Coronary artery (tissue), 2 donors: ENCODE results near the gene TIE1.

Source experiments
- DNase-seq: peaks from one replicate; pipeline ENCODE4 v3.0.0-alpha.2; 2017; ENCODE audit warnings: low spot score
- H3K27ac ChIP-seq, 2 donors: fragments of 200-600 bp; sonication (generic); one replicate each; pipeline ENCODE4 v1.5.1; 2016 to 2019
- H3K4me3 ChIP-seq: fragments of 200-600 bp; sonication (generic); 2 replicates; pipeline ENCODE4 v1.5.1; 2016; ENCODE audit warnings: mild to moderate bottlenecking, moderate library complexity
- TF ChIP-seq, protein P1 (sequence below): fragments of 200-600 bp; sonication (generic); IDR thresholded peaks from one replicate; pipeline ENCODE4 v1.5.1; 2019; ENCODE audit warnings: antibody characterized with exemption

TIE1 gene

GRCh38 chr1:43274125-43274803, 26.5 kb upstream of the TIE1 start:
- DNase-seq, result peak; percentile 64
- no peak overlapping the region for H3K27ac ChIP-seq
- TF ChIP-seq, protein P1, sequence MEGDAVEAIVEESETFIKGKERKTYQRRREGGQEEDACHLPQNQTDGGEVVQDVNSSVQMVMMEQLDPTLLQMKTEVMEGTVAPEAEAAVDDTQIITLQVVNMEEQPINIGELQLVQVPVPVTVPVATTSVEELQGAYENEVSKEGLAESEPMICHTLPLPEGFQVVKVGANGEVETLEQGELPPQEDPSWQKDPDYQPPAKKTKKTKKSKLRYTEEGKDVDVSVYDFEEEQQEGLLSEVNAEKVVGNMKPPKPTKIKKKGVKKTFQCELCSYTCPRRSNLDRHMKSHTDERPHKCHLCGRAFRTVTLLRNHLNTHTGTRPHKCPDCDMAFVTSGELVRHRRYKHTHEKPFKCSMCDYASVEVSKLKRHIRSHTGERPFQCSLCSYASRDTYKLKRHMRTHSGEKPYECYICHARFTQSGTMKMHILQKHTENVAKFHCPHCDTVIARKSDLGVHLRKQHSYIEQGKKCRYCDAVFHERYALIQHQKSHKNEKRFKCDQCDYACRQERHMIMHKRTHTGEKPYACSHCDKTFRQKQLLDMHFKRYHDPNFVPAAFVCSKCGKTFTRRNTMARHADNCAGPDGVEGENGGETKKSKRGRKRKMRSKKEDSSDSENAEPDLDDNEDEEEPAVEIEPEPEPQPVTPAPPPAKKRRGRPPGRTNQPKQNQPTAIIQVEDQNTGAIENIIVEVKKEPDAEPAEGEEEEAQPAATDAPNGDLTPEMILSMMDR, result no peak

DNA sequence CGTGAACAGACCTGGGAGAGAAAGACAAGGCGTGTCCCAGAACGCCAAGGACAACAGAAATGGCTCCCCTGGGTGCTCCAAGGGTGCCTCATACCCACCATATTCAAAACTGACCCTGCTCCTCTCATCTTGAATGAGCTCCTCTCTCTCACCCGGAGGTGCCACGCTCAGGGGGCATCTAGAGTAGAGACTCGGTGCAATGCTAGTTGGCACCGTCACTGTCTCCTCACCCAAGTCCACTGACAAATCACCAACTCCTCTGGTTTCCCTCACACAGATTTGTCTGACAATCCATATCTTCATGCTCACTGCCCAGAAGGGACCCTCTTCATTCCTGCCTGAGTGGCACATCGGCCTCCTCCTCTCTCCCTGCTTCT, 26.0 kb upstream of the TIE1 start:
- no peak overlapping the region for H3K27ac ChIP-seq
- no peak overlapping the region for H3K4me3 ChIP-seq
- TF ChIP-seq, protein P1, result no peak
- peak; percentile 46 for DNase-seq

More at GRCh38 chr1:43274125-43274803, 26.5 kb upstream of the TIE1 start:
- H3K4me3 ChIP-seq, result no peak overlapping the region

DNA sequence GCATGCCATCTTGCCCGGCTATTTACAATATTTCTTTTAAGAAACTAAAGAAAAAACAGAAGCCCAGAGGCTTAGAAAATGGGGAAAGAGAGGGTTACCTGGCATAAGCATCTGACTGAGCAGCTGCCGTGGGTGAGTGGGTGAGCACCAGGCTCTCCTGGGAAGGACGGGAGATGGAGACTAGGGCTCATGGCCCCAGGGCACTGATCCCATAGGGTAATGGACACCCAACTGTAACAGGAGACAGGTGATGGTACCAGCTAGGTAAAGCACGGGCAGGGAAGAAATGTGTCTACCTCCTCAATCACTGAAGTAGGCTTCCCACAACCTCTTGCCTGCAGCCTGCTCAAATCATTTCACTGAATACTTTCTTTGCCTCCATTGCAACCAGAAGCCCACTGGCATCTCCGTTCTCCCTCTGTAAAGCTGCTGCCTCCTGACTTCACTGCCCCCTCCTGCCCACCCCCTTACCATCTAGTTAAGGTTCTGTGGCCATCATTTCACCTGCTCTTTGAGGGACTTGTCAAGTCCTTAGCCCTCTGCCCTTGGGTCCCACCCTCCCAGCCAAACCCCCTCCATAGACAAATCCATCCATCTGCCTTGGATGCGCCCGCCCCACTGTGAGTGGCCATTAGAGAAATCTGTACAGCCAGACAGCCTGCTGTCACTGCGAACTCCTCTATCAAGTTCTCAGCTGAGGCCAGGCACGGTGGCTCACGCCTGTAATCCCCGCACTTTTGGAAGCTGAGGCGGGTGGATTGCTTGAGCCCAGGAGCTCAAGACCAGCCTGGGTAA, 24.8 kb upstream of the TIE1 start:
- TF ChIP-seq, protein P1, result no peak
- Histone ChIP-seq H3K4me3 (no peak overlapping the region), H3K27ac (no peak overlapping the region)
- DNase-seq, result peak; percentile 33

DNA sequence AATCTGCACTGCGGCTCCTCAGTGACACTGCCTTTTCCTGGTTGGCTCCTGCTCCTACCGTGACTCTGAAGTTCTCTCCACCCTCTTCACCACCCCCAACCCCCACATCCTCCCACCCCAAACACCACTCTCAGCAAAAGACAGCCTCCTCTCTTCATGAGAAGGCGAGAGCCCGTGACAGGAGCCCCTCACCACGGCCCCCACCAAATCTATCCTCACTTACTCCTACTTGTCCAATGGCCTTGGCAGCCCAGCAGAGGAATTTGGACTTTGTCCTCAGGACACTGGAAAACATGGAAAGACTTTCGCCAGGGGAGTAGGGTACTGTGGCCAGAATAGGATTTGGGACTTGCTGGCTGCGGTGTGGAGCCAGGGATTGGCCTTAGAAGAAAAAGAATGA, 24.1 kb upstream of the TIE1 start:
- TF ChIP-seq, protein P1, result no peak
- no peak overlapping the region for H3K4me3 ChIP-seq
- no peak overlapping the region for H3K27ac ChIP-seq
- DNase-seq, result peak; percentile 53

DNA sequence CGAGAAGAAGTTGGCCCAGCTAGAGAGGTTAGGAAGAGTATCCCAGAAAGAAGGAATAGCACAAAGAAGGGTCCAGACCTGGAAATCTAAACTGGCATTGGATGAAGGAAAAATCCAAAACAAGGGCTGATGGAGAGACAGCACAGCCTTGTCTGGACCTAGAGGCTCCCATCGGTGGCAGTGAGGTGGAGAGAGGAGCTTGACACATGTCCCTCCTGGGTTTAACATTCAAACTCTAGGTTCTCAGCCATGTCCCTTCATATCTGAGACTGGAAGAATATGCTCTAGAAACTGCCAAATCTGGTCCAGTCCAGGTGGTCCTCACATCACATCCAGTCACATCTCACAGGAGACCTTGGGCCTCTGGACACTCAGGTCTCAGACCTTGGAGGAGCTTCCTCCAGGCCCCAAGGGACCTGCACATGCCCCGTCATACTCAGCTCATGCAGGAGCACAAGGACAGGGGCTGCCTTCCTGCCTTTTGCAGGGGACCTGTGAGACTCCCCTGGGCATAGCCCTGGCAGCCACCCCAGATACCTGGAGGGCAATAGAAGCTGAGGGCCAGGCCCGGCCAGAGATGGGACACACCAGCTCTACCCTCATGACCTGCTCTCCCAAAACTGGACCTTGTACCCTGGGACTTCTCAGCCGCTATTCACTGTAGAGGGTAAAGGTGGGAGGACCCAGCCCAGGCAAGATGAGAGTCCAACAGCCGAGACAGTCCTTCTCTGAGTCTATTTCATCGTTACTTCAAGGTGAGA, 23.5 kb upstream of the TIE1 start:
- no peak for DNase-seq
- TF ChIP-seq, protein P1, result no peak

GRCh38 chr1:43279161-43279560, 21.6 kb upstream of the TIE1 start:
- Histone ChIP-seq H3K27ac (no peak overlapping the region), H3K4me3 (no peak overlapping the region)
- DNase-seq, result no peak
- TF ChIP-seq, protein P1, result no peak

More for the DNA sequence above, 23.5 kb upstream of the TIE1 start:
- Histone ChIP-seq H3K4me3 (no peak overlapping the region), H3K27ac (no peak overlapping the region)
